A204.1 (cell line): Measurements from ENCODE around the gene KIF3A.

ENCODE experiments used
- FAIRE-seq: peaks from 2 replicates; lab custom pipeline; 2012; peaks lifted over from hg19 to GRCh38; lab: Jason Lieb, UNC

The KIF3A gene

DNA sequence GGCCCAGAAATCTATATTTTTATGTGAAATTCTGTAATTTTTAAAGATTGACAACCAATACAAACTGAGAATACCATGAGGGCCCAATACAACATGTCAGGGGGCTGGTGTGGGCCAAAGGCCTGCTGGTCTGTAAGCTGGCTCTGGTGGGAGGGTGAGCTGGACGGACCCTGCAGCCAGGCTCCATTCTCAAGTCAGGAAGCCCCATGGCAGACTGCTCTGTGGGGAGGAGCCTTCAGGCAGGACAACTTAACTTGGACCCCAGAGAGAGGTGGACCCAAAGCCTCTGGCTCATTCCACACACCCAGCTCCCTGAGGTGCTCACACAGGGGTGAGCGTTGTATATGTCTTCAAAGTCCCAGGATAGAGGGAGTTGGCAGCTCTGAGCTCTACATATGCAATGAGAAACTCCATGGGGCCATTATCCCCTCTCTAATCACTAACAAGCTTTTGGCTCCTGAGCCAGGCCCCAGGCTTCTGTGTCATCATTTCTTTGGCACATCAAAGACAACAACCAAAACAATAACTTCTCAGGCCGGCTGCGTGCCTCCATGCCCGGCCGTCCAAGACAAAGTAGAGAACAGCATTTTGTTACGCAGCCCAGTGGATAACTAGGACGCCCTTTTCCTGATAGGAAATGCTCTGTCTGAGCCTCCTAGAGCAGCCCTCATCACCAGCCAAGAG lies 33.3 kb upstream of the KIF3A start:
- no peak for FAIRE-seq

DNA sequence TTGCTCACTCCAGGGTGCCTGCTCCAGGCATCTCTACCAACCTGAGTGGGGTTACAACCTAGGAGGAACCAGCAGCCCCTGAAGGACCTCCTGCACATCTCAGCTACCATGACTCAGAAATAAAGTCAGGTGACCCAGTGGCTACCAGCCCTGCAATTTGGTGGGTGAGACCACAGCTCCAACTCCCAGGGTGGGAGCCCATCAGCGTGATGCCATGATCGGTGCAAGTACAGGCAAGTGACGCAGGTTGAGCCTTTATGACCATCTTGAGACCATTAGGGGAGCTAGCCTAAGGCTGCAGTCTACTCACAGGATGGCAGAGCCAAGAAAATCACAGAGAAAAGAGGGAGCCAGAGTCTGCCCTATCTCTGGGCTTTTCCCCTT lies 31.1 kb upstream of the KIF3A start:
- no peak for FAIRE-seq

DNA sequence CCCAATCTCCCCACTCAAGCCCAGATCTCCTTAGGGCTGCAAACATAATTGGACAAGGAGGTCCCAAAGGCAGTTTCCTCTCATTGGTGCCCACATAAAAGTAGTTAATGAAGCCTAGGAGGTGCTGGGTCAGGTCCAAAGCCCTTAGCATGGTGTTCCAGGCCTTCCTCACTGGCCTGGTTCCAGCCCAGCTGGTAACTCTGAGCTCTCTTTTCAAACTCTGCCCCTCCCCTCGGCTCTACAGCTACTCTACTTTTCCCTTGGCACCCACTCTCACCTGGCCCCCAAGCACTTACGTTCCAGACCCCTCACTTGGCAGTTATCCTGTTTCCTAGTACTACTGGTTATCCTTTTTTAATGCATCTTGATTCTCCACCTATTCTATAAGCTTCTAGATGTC lies 29.8 kb upstream of the KIF3A start:
- no peak for FAIRE-seq

- FAIRE-seq: no peak
Measured at GRCh38 chr5:132766806-132767055, 29.4 kb upstream of the KIF3A start.

DNA sequence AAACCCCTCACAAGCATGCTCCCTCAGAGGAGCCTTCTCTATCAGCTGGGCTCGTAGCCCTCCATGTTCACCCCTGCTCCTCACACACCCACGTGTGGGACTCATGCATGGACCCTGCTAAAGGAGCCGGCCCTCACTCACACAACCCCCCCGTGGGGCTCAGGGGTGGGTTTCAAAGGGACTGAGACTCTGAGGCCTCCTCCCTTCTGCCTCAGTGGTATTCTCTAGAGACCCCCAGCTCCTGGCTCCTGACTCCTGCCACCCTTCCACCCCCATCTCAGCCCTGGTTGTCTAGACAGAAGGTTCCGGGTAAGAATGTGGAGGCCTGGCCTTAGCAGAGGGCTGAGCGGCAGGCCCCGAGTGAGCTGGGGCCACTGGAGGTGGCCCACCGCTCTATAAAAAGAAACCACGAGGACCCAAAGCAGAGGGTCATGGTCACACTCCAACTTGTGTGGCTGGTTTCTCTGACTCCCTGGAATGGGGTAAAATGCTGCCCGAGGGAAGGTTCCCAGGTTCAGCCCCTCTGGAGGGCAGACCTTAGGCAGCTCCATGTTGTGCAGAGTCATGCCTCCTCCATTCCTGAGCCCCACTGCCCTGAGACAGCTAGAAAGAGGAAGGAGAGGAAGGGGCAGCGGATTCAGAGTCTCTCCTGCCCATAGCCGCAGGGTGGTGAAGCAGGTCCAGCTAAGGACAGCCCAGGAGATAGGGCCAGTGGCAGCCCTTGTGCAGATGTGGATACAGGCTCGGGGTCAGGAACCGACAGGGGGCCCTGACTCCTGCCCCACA lies 28.9 kb upstream of the KIF3A start:
- FAIRE-seq: no peak

DNA sequence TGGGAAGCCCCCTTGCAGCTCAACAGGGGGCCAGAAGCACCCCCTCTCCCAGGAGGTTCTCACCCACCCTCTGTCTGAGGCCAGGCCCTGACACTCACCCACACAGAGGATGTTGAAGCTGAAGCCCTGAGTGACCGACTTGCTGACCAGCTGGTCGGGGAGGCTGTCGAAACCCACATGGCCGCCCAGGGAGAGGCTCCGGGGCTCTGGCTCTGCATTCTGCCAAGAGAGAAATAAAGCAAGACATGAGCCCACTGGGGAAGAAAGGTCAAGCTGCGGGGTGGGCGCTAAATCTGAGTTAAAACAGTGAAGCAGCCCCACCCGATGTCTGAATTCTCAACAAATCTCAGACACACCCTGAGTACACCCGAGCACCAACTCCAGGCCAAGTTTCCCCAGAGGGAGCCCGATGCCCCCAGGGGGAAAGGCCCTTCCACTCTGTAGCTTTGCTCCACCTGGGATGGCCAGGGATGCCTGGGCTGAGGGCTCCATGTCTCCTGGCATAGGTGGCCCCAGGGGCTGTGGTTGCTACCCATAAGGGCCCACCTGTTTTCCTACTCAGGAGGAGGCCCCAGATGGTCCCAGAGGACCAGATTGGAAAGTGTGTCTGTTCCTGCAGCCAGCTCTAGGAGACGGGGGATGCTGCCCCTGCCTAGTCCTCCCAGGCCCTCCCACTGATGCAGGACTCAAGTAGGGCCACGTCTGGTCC lies 28.1 kb upstream of the KIF3A start:
- no peak for FAIRE-seq

GRCh38 chr5:132764671-132765238 lies 27.4 kb upstream of the KIF3A start:
- FAIRE-seq: no peak

DNA sequence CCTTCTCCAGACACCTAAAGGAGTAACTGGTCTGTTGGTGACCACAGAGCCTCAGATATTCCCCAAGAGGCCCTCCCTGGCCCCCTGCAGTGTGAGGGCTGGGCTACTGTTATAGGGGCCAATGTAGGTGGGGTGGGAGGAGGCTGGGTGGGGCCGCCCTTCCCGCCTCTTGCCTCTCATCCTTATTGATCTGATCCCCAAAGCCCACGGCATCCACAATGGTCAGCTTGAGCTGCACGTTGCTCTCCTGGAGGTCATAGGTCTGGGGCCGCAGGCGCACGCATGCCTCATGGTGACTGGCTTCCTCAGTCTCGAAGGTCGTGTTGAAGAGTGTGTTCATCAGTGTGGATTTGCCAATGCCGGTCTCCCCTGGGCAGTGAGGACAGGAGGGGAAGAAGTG lies 26.7 kb upstream of the KIF3A start:
- no peak for FAIRE-seq

- FAIRE-seq: no peak
Measured at GRCh38 chr5:132763181-132764036, 26.1 kb upstream of the KIF3A start.

DNA sequence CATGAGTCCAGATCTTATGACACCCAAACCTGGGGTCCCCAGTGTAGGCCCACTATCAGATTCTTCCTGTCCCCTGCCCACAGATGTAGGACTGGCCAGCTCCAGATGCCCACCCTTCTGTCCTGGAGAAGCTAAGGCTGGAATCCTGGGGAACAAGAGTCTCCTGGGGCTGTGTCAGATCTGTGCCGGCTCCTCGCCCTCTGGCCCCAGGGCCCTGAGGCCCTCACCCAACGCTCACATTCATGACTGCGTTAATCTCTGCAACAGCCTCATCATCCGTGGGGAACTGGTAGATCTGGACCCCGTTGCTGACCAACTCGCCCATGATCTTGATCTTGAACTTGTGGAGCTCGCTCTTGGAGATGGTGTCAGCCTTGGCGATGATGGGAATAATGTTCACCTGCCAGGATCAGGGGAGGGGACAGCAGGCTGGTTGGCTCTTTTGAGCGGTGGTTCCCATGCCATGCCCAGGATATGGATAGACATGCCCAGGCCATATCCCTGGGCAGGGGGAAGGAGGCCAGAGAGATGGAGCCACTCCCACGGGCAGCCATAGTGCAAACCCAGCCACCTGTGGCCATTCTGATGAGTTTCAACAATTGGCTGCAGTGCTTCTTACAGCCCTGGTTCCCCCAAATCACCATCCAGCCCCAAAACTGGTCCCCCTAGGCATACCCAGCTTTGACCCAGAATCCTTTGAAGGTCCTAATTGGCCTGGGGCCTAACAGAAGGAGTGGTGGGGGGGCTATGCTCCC lies 25.1 kb upstream of the KIF3A start:
- FAIRE-seq: no peak

- no peak for FAIRE-seq
Measured at GRCh38 chr5:132761321-132762240, 24.2 kb upstream of the KIF3A start.

DNA sequence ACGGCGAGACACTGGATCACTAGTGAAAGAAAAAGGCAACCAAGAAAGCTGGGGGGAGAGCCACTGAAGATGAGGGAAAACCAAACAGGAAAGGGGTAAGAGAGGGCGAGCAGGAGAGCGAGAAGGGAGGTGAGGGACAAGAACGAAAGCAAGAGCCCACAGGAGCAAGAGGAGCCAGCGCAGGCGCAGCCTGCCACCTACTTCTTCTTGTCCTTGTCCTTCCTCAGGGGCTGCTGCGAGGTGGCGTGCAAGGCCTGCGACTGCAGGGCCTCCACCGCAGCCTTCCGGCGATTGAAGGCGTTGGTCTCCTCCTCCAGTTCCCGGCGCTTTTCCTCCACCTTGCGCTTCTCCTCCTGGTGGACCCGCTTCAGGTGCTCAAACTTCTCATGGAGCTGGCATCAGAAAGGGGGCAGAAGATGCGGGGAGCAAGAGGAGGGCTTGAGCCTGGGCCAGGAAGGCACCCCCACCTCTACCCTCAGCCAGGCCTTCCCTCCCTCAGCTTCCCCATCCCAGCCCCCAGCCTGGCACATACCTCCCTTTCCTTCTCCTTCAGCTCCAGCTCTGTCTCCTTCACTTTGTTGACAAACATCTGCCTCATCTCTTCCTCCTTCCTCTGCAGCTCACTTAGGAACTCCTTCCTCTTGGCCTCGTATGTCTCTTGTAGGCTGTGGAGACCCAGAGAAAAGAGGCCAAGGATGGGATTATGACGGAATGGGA lies 23.4 kb upstream of the KIF3A start:
- no peak for FAIRE-seq

- FAIRE-seq: no peak
Measured at GRCh38 chr5:132760049-132760420, 22.7 kb upstream of the KIF3A start.

DNA sequence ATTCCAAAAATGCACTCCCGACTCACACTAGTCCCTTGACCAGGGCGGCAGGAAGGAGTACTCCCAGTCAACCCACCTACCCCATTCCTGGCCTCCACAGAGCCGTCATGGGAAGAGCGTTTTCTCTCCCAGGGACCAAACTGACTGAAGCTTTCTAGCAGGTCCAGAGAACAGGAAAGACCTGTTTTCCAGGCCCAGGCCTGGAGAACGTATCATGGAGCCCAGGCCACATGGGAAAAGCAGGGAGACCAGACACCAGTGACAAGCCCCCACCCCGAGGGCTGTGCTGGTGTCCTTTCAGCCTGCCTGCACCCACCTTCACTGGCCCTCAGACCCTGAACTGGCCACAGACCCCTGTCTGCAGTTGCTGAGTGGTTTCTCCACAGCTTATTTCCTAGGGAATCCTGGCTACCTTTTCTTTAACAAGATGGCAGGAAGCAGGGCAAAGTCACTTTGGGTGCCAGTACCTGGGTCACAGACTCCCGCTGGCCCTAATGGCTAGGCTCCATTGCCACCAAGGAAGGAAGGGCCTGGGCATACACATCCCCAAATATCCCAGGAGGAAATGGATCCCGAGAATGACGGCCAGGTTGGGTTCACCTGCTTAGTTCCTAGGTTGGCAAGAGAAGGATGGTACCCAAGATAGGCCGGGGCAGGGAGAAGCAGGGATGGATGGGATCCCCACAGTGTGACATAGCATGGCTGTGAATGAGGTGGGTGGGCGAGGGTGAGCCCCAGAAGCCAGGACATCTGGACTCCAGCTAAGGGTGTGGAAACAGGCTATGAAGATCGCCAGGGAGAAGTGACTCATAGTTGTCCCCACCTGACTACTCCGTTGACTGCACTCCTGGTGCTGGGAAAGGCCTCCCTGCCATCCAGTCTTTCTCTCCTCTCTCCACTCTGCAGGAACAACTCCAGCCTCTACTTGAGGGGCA lies 22.0 kb upstream of the KIF3A start:
- FAIRE-seq: no peak

- no peak for FAIRE-seq
Measured at GRCh38 chr5:132758451-132758850, 21.1 kb upstream of the KIF3A start.

- FAIRE-seq: no peak
Measured at GRCh38 chr5:132756542-132756941, 19.2 kb upstream of the KIF3A start.

- FAIRE-seq: no peak
Measured at GRCh38 chr5:132754947-132755346, 17.6 kb upstream of the KIF3A start.

GRCh38 chr5:132754111-132754510 lies 16.8 kb upstream of the KIF3A start:
- FAIRE-seq: no peak
